ENCODE results near the gene STOML2. TPM values are rescaled to one million over a fixed set of nuclear protein-coding genes. Genes with fewer than 3 reads are reported as not detected.

Gene STOML2
- total and polyA plus RNA-seq, 2 donors (not counting 1 experiment from before 2014, with no cell fraction given) = 58.9 to 64.6 TPM

GRCh38 chr9:35071814-35072460 is 31.0 kb downstream of the STOML2 start:
- peaks cover 1 to 43% of the 10 kb centered on the region in 2 experiments for H3K36me3 ChIP-seq (replicated peaks in 1 of 2; ENCODE audit: control extremely low read depth in 1 of 2, control insufficient read depth in 1 of 2, extremely low read depth in 1 of 2, insufficient read depth in 2 of 2, low read length in 1 of 2)
- DNase-seq (peak; percentile 89), ATAC-seq (ENCODE audit: low read depth) (peak; percentile 64)
- intact Hi-C loops (cut with micrococcal nuclease) = loop anchor here (1.0 to 10.0 kb wide), 8 partner anchors 8 to 663 kb away; partner anchors contain the start of genes CREB3, DNAJB5, PIGO and TLN1
- H3K4me3 Mint-ChIP-seq = peak overlapping the region; percentile 89
- H3K9me3 ChIP-seq (ENCODE audit: control extremely low read depth in 1 of 3, control insufficient read depth in 2 of 3, insufficient read depth in 1 of 3, low read length in 2 of 3) = no peaks in the 10 kb centered on the region
- no peaks in the 10 kb centered on the region for H3K9me3 Mint-ChIP-seq (ENCODE audit: insufficient read depth)
- peaks cover 49% of the 10 kb centered on the region for H3K4me1 Mint-ChIP-seq
- no peaks in the 10 kb centered on the region for H3K27me3 ChIP-seq (replicated peaks in 1 of 4; ENCODE audit: control extremely low read depth in 1 of 4, control insufficient read depth in 3 of 4, insufficient read depth in 4 of 4, low read length in 3 of 4)
- no peaks in the 10 kb centered on the region for H3K27me3 Mint-ChIP-seq
- WGBS (ENCODE audit: insufficient coverage) = under 1% methylated on average over 79 of the region's 79 CpGs
- H3K9ac ChIP-seq (ENCODE audit: low read length) = peak overlapping the region; percentile 96
- POLR2A ChIA-PET = interaction anchor here (0.5 to 2.3 kb wide), 14 partner anchors 8 to 944 kb away, joined by 3 to 14 read pairs (median 3); partner anchors contain the start of genes ATOSB, DNAJB5, FANCG and PIGO
- peak overlapping the region; percentile 87 for H3K4me2 ChIP-seq (replicated peaks; ENCODE audit: low read depth, low read length, poor library complexity, severe bottlenecking)
- peaks cover 73% of the 10 kb centered on the region for H3K79me2 ChIP-seq (ENCODE audit: control insufficient read depth, insufficient read depth, low read length)
- H4K20me1 ChIP-seq (ENCODE audit: control insufficient read depth, insufficient read depth, low read length, poor library complexity, severe bottlenecking) = peaks cover 55% of the 10 kb centered on the region
- TF ChIP-seq EZH2 (IDR thresholded peaks at IDR 0.05; ENCODE audit: borderline replicate concordance, insufficient read depth, low read depth, low read length, poor library complexity, severe bottlenecking) (no peak), CTCF (IDR thresholded peaks at IDR 0.05) (peak; percentile 52)
- H3K27ac Mint-ChIP-seq = peak overlapping the region; percentile 90
- H2AFZ ChIP-seq (ENCODE audit: insufficient read depth, low read depth, low read length, poor library complexity, severe bottlenecking) = peak overlapping the region; percentile 78
- peak overlapping the region; percentile 84 to 97 for H3K27ac ChIP-seq (ENCODE audit: low read length in 2 of 2)
- CTCF ChIA-PET = interaction anchor here (0.8 to 4.1 kb wide), 11 partner anchors 8 to 87 kb away, joined by 3 to 20 read pairs (median 5); partner anchors contain the start of genes FANCG, PIGO and STOML2
- H3K4me3 ChIP-seq (ENCODE audit: control extremely low read depth in 1 of 5, extremely low read depth in 1 of 5, insufficient read depth in 1 of 5, low read depth in 2 of 5, low read length in 4 of 5) = peak overlapping the region; percentile 73 to 96 (median 86)
- H3K4me1 ChIP-seq (ENCODE audit: control insufficient read depth in 2 of 2, insufficient read depth in 2 of 2, low read length in 2 of 2) = peaks cover 40 to 45% of the 10 kb centered on the region in 2 donors
